ENCODE results near the gene CXADR. TPM values are rescaled to one million over a fixed set of nuclear protein-coding genes. Genes with fewer than 3 reads are reported as not detected.

The CXADR gene
- total RNA-seq, 1 experiment from 2014 or later, result 21.7 TPM

DNA sequence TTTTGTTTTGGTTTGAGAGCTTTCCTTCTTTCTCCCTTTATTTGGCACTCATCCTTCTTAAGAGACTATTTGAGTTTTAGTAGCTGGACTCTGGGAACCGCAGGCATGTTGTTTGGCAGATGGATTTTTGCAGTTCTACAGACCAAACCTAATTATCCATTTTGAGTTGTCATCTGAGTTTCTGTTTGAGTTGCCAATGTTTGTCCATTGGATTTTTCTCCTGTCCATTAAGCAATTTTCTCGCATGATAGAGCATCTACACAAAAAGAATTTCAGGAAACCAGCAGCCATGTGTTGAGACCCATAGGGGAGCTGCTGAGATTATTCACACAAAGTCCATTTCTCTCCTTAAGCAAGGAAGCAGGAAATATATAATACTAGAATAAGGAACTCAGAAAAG, 17.2 kb upstream of the CXADR start:
- CTCF ChIA-PET, result no interaction called here
- peak in 1 of 2 experiments; percentile 92 for DNase-seq
- POLR2A ChIA-PET (ENCODE audit: unreplicated experiment), result interaction anchor here (0.6 kb wide), 1 partner anchor 49 kb away, joined by 38 read pairs; no protein-coding TSS in a partner anchor
- no peaks in the 10 kb centered on the region for H3K9me3 ChIP-seq (ENCODE audit: insufficient read depth, low read depth)
- TF ChIP-seq EZH2 (IDR thresholded peaks at IDR 0.05; ENCODE audit: low read depth), result no peak
- TF ChIP-seq, protein P1, sequence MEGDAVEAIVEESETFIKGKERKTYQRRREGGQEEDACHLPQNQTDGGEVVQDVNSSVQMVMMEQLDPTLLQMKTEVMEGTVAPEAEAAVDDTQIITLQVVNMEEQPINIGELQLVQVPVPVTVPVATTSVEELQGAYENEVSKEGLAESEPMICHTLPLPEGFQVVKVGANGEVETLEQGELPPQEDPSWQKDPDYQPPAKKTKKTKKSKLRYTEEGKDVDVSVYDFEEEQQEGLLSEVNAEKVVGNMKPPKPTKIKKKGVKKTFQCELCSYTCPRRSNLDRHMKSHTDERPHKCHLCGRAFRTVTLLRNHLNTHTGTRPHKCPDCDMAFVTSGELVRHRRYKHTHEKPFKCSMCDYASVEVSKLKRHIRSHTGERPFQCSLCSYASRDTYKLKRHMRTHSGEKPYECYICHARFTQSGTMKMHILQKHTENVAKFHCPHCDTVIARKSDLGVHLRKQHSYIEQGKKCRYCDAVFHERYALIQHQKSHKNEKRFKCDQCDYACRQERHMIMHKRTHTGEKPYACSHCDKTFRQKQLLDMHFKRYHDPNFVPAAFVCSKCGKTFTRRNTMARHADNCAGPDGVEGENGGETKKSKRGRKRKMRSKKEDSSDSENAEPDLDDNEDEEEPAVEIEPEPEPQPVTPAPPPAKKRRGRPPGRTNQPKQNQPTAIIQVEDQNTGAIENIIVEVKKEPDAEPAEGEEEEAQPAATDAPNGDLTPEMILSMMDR (conservative IDR thresholded peaks at IDR 0.05), result no peak
- H3K79me2 ChIP-seq (ENCODE audit: low read depth), result no peaks in the 10 kb centered on the region
- H2AFZ ChIP-seq, result no peak overlapping the region
- no peak overlapping the region for H3K27ac ChIP-seq
- H3K27me3 ChIP-seq (ENCODE audit: insufficient read depth, low read depth), result no peaks in the 10 kb centered on the region
- 0 out of 2 replicates have a peak overlapping the region, but pooled peaks have one; percentile 20 for H3K4me2 ChIP-seq
- intact Hi-C loops (cut with micrococcal nuclease; ENCODE audit: unreplicated experiment), result no loop called here
- no peaks in the 10 kb centered on the region for H3K36me3 ChIP-seq (ENCODE audit: low read depth)
- no TSS peak for BruUV-seq (replicated peaks)
- peaks cover 54% of the 10 kb centered on the region for H3K4me1 ChIP-seq (replicated peaks; ENCODE audit: insufficient read depth)
- no peaks in the 10 kb centered on the region for H4K20me1 ChIP-seq (ENCODE audit: insufficient read depth)
- H3K9me2 ChIP-seq (ENCODE audit: insufficient read depth), result no peaks in the 10 kb centered on the region
- H3K4me3 ChIP-seq, result no peak overlapping the region
- H3F3A ChIP-seq (ENCODE audit: insufficient read depth, low read depth), result peaks cover 33% of the 10 kb centered on the region

DNA sequence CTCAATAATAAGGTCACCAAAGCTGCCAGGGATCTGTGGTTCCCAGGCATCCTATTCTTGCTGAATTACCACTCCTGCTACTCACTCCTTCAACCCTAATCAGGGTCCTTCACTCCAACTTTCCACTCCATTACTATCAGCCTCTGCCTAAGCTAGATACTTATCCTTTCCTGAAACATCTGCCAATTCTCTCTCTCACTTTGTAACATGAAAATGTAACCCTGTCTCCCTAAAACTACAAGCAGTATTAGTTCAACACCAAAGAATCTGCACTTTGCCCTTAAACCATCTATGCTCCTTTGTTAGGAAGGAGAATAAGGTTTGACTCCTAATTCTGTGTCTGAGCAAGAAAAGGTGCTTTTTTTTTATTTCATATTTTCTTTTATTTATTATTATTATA, 15.5 kb upstream of the CXADR start:
- intact Hi-C loops (cut with micrococcal nuclease; ENCODE audit: unreplicated experiment), result no loop called here
- H4K20me1 ChIP-seq (ENCODE audit: insufficient read depth), result no peaks in the 10 kb centered on the region
- no peak for TF ChIP-seq EZH2 (IDR thresholded peaks at IDR 0.05; ENCODE audit: low read depth)
- TF ChIP-seq, protein P1 (conservative IDR thresholded peaks at IDR 0.05), result no peak
- H3F3A ChIP-seq (ENCODE audit: insufficient read depth, low read depth), result peaks cover 37% of the 10 kb centered on the region
- H3K4me2 ChIP-seq, result no peak overlapping the region
- no peaks in the 10 kb centered on the region for H3K9me3 ChIP-seq (ENCODE audit: insufficient read depth, low read depth)
- no peak overlapping the region for H3K27ac ChIP-seq
- peaks cover 55% of the 10 kb centered on the region for H3K4me1 ChIP-seq (replicated peaks; ENCODE audit: insufficient read depth)
- no peak overlapping the region for H3K4me3 ChIP-seq
- no peaks in the 10 kb centered on the region for H3K9me2 ChIP-seq (ENCODE audit: insufficient read depth)
- POLR2A ChIA-PET (ENCODE audit: unreplicated experiment), result no interaction called here
- CTCF ChIA-PET, result no interaction called here
- no peaks in the 10 kb centered on the region for H3K36me3 ChIP-seq (ENCODE audit: low read depth)
- no peak for DNase-seq
- no TSS peak for BruUV-seq (replicated peaks)
- H2AFZ ChIP-seq, result no peak overlapping the region
- no peaks in the 10 kb centered on the region for H3K27me3 ChIP-seq (ENCODE audit: insufficient read depth, low read depth)
- no peaks in the 10 kb centered on the region for H3K79me2 ChIP-seq (ENCODE audit: low read depth)

DNA sequence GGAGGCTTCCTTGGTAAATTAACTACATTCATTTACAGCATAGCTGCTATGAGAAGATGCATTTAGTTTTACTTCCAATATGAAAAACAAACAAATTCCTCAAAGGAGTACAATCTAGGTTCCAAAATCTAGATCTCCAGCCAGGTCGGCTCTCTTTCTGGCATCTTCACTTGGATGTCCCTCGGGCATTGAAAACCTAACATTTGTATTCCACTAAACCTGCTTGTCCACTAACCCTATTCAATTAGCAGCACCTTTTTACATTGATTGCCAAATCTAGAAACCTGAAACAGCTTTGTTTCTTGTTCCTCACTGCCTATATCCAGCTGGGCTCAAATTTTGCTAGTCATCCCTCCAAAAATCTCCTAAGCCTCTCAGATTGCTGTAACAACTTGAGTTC, 14.3 kb upstream of the CXADR start:
- ChIA-PET CTCF (no interaction called here), POLR2A (ENCODE audit: unreplicated experiment) (no interaction called here)
- Histone ChIP-seq H3K9me2 (ENCODE audit: insufficient read depth) (no peaks in the 10 kb centered on the region), H3K79me2 (ENCODE audit: low read depth) (no peaks in the 10 kb centered on the region), H3K27ac (no peak overlapping the region), H2AFZ (no peak overlapping the region), H3K9me3 (ENCODE audit: insufficient read depth, low read depth) (no peaks in the 10 kb centered on the region), H3K4me2 (peak overlapping the region; percentile 36; the same call in 1 of the 2 replicates), H3K4me3 (no peak overlapping the region), H3F3A (ENCODE audit: insufficient read depth, low read depth) (peaks cover 43% of the 10 kb centered on the region), H3K27me3 (ENCODE audit: insufficient read depth, low read depth) (no peaks in the 10 kb centered on the region), H3K4me1 (replicated peaks; ENCODE audit: insufficient read depth) (peaks cover 51% of the 10 kb centered on the region), H3K36me3 (ENCODE audit: low read depth) (no peaks in the 10 kb centered on the region), H4K20me1 (ENCODE audit: insufficient read depth) (no peaks in the 10 kb centered on the region)
- BruUV-seq (replicated peaks), result no TSS peak
- peak in 1 of 2 experiments; percentile 70 for DNase-seq
- intact Hi-C loops (cut with micrococcal nuclease; ENCODE audit: unreplicated experiment), result no loop called here
- TF ChIP-seq, protein P1 (conservative IDR thresholded peaks at IDR 0.05), result no peak
- TF ChIP-seq EZH2 (IDR thresholded peaks at IDR 0.05; ENCODE audit: low read depth), result no peak

All from PC-9 (cell line).